CD14-positive monocyte (primary cell): ENCODE results near the gene RPS6KA3. TPM values are rescaled to one million over a fixed set of nuclear protein-coding genes. Genes with fewer than 3 reads are reported as not detected.

Source experiments
- DNase-seq, 3 donors: peaks; one replicate each; pipeline ENCODE4 v3.0.0-alpha.2; 2011 to 2022
- H2AFZ ChIP-seq: 2 replicates; pipeline ENCODE4 v1.6.0; 2012; ENCODE audit warnings: mild to moderate bottlenecking, low read depth, low read length, inconsistent platforms; ENCODE audit not compliant: insufficient read depth, poor library complexity, severe bottlenecking
- H3K27ac ChIP-seq, 2 donors: 1 replicate in 1 of 2; 2 replicates in 1 of 2; pipeline ENCODE4 v1.5.1; 2012 to 2013; ENCODE audit warnings: low read length in 2 of 2, control low read depth in 1 of 2, inconsistent platforms in 1 of 2, low read depth in 1 of 2, mild to moderate bottlenecking in 1 of 2
- H3K27me3 ChIP-seq, 2 donors: one replicate each; pipeline versions ENCODE4 v1.6.0 to v1.6.1; 2011 to 2013; ENCODE audit warnings: low read length in 2 of 2; ENCODE audit not compliant: control insufficient read depth in 2 of 2, insufficient read depth in 2 of 2
- H3K36me3 ChIP-seq, 2 donors: replicated peaks in 1 of 2; 1 replicate in 1 of 2; 2 replicates in 1 of 2; pipeline versions ENCODE4 v1.5.1 to v1.6.1; 2012 to 2013; ENCODE audit warnings: low read length in 2 of 2, control low read depth in 1 of 2, inconsistent platforms in 1 of 2, mild to moderate bottlenecking in 1 of 2; ENCODE audit not compliant: insufficient read depth in 2 of 2, control insufficient read depth in 1 of 2
- H3K4me1 ChIP-seq, 2 donors: 1 replicate in 1 of 2; 2 replicates in 1 of 2; pipeline versions ENCODE4 v1.5.1 to v1.6.1; 2012 to 2013; ENCODE audit warnings: low read length in 2 of 2, control low read depth in 1 of 2, inconsistent platforms in 1 of 2, mild to moderate bottlenecking in 1 of 2, moderate library complexity in 1 of 2; ENCODE audit not compliant: insufficient read depth in 2 of 2, control insufficient read depth in 1 of 2
- H3K4me2 ChIP-seq: replicated peaks from 2 replicates; pipeline ENCODE3; 2012; ENCODE audit warnings: low read length, moderate library complexity, mild to moderate bottlenecking; ENCODE audit not compliant: poor library complexity, severe bottlenecking; ENCODE audit errors: extremely low read depth
- H3K4me3 ChIP-seq, 3 experiments: fragments of 200-600 bp in 1 of 3; sonication (generic) in 1 of 3; replicated peaks in 1 of 3; 1 replicate in 2 of 3; 2 replicates in 1 of 3; pipeline ENCODE4 v1.5.1; 2011 to 2013; ENCODE audit warnings: low read length in 3 of 3, mild to moderate bottlenecking in 3 of 3, control low read depth in 2 of 3, low read depth in 2 of 3, inconsistent platforms in 1 of 3, moderate library complexity in 1 of 3
- H3K79me2 ChIP-seq: 2 replicates; pipeline ENCODE4 v1.6.0; 2012; ENCODE audit warnings: mild to moderate bottlenecking, control low read depth, inconsistent platforms, low read length, moderate library complexity; ENCODE audit not compliant: insufficient read depth
- H3K9ac ChIP-seq: 2 replicates; pipeline ENCODE4 v1.6.0; 2017; ENCODE audit warnings: low read length, mild to moderate bottlenecking; ENCODE audit not compliant: insufficient read depth, poor library complexity, severe bottlenecking
- H3K9me3 ChIP-seq, 2 donors: replicated peaks in 1 of 2; 1 replicate in 1 of 2; 2 replicates in 1 of 2; pipeline versions ENCODE4 v1.5.1 to v1.6.1; 2012 to 2013; ENCODE audit warnings: low read length in 2 of 2, control low read depth in 1 of 2; ENCODE audit not compliant: control insufficient read depth in 1 of 2, insufficient read depth in 1 of 2
- H4K20me1 ChIP-seq: 2 replicates; pipeline ENCODE4 v1.6.0; 2012; ENCODE audit warnings: mild to moderate bottlenecking, low read length, control low read depth, moderate library complexity; ENCODE audit not compliant: insufficient read depth
- H3K27ac Mint-ChIP-seq, 7 donors: one replicate each; pipeline ENCODE4 v1.8.0; 2020; ENCODE audit warnings: mild to moderate bottlenecking in 7 of 7, mixed read lengths in 7 of 7, moderate library complexity in 6 of 7, inconsistent platforms in 2 of 7
- H3K27me3 Mint-ChIP-seq, 3 donors: one replicate each; pipeline ENCODE4 v1.8.0; 2021 to 2022; ENCODE audit warnings: low read depth in 3 of 3, mild to moderate bottlenecking in 3 of 3, mixed read lengths in 3 of 3, moderate library complexity in 3 of 3, inconsistent platforms in 1 of 3
- H3K36me3 Mint-ChIP-seq, 2 donors: one replicate each; pipeline ENCODE4 v1.8.0; 2020; ENCODE audit warnings: mixed read lengths in 2 of 2, inconsistent platforms in 1 of 2, mild to moderate bottlenecking in 1 of 2
- H3K4me1 Mint-ChIP-seq: one replicate; pipeline ENCODE4 v1.8.0; 2020; ENCODE audit warnings: mild to moderate bottlenecking, mixed read lengths
- H3K4me3 Mint-ChIP-seq, 2 donors: one replicate each; pipeline ENCODE4 v1.8.0; 2020; ENCODE audit warnings: mild to moderate bottlenecking in 2 of 2, mixed read lengths in 2 of 2, moderate library complexity in 1 of 2
- H3K9me3 Mint-ChIP-seq, 7 donors: one replicate each; pipeline ENCODE4 v1.8.0; 2020 to 2022; ENCODE audit warnings: mixed read lengths in 7 of 7, mild to moderate bottlenecking in 6 of 7, moderate library complexity in 6 of 7, inconsistent platforms in 2 of 7
- CTCF ChIP-seq: fragments of 200-600 bp; IDR thresholded peaks from one replicate; pipeline ENCODE4 v1.8.0; 2022; ENCODE audit warnings: antibody characterized with exemption, mild to moderate bottlenecking
- WGBS: methylation state at CpG from one replicate; pipeline ENCODE4 v1.1.5; 2013; ENCODE audit warnings: missing lambda C conversion rate; ENCODE audit not compliant: insufficient coverage; 5-methylcytosine and 5-hydroxymethylcytosine counted together
- intact Hi-C, 2 donors: fragments of 100-400 bp; cut with micrococcal nuclease; formaldehyde crosslinking; loops; one replicate each; pipeline versions ENCODE4 v1.15.0 to v1.15.1; 2023
- polyA plus RNA-seq, 3 donors: library from polyadenylated mRNA; depleted of rRNA in 1 of 3; unstranded in 2 of 3; stranded (reverse) in 1 of 3; fragments of 300-500 nt in 2 of 3; fragments of >200 nt in 1 of 3; fragmentation: Illumina TruSeq in 2 of 3; gene quantifications; 1 replicate in 2 of 3; 2 replicates in 1 of 3; pipeline ENCODE4 v1.2.3, GENCODE V29; 2012 to 2021

The RPS6KA3 gene
- polyA plus RNA-seq, 3 donors, result 14.6 to 28.2 (median 21.6) TPM

- peaks cover 18% of the 10 kb centered on the region for H3K4me1 Mint-ChIP-seq
- TF ChIP-seq CTCF, result no peak
- H3K36me3 ChIP-seq, result peaks cover 26 to 33% of the 10 kb centered on the region in 2 donors
- peaks cover 0 to 5% of the 10 kb centered on the region in 2 donors for H3K27me3 ChIP-seq
- H3K27me3 Mint-ChIP-seq, result peaks cover 0 to 12% (median 0%) of the 10 kb centered on the region in 3 donors
- peaks cover 33% of the 10 kb centered on the region for H3K79me2 ChIP-seq
- no peak overlapping the region for H2AFZ ChIP-seq
- no peak overlapping the region for H3K9ac ChIP-seq
- peaks cover 30 to 44% of the 10 kb centered on the region in 2 donors for H3K36me3 Mint-ChIP-seq
- intact Hi-C loops, result no loop called here
- no CpG with 5 or more reads among the region's 2 CpGs for WGBS
- H3K9me3 Mint-ChIP-seq, result peaks cover 0 to 1% (median 0%) of the 10 kb centered on the region in 7 donors
- H3K27ac Mint-ChIP-seq, result peak overlapping the region in 2 of 7 donors; percentile 22 to 35
- H3K27ac ChIP-seq, result no peak overlapping the region
- H4K20me1 ChIP-seq, result peaks cover 83% of the 10 kb centered on the region
- DNase-seq, result no peak
- H3K4me3 Mint-ChIP-seq, result no peak overlapping the region
- H3K4me3 ChIP-seq, result no peak overlapping the region
- H3K9me3 ChIP-seq, result no peaks in the 10 kb centered on the region
- H3K4me1 ChIP-seq, result peaks cover 0 to 2% of the 10 kb centered on the region in 2 donors
- no peak overlapping the region for H3K4me2 ChIP-seq
Observed at GRCh38 chrX:20227116-20227515, 39.6 kb downstream of the RPS6KA3 start.

- Histone ChIP-seq H3K27me3 (peaks cover 0 to 5% of the 10 kb centered on the region in 2 donors), H3K79me2 (peaks cover 31% of the 10 kb centered on the region), H3K9ac (no peak overlapping the region), H3K4me1 (peaks cover 0 to 2% of the 10 kb centered on the region in 2 donors), H3K36me3 (peaks cover 19 to 20% of the 10 kb centered on the region in 2 donors), H2AFZ (no peak overlapping the region), H4K20me1 (peaks cover 82% of the 10 kb centered on the region), H3K4me2 (no peak overlapping the region), H3K9me3 (no peaks in the 10 kb centered on the region), H3K27ac (no peak overlapping the region), H3K4me3 (no peak overlapping the region)
- no peak for DNase-seq
- Mint-ChIP-seq H3K9me3 (peaks cover 0 to 1% (median 0%) of the 10 kb centered on the region in 7 donors), H3K4me3 (no peak overlapping the region), H3K4me1 (peaks cover 22% of the 10 kb centered on the region), H3K27me3 (peaks cover 0 to 12% (median 0%) of the 10 kb centered on the region in 3 donors), H3K36me3 (peaks cover 21 to 37% of the 10 kb centered on the region in 2 donors), H3K27ac (peak overlapping the region in 2 of 7 donors; percentile 3 to 11)
- intact Hi-C loops, result no loop called here
- TF ChIP-seq CTCF, result no peak
- WGBS, result no CpG with 5 or more reads among the region's 1 CpG
Observed at GRCh38 chrX:20225488-20225833, 41.2 kb downstream of the RPS6KA3 start.
